WTC11 (cell line): Measurements from ENCODE around the gene CHRNB4. TPM values are rescaled to one million over a fixed set of nuclear protein-coding genes. Genes with fewer than 3 reads are reported as not detected.

Experiments
- ATAC-seq: fragments of 200-7000 bp; cut with Tn5 transposase; 2 replicates; pipeline ENCODE4 v1.10.0; 2021; ENCODE audit warnings: mild to moderate bottlenecking, moderate library complexity
- CTCF ChIA-PET: fragments of 300-600 bp; sonication (Branson Sonifier 250); formaldehyde crosslinking; loops from one replicate; lab custom pipeline; 2021; ENCODE audit warnings: antibody characterized with exemption; lab: Charles Lee
- POLR2A ChIA-PET: fragments of 350-600 bp; sonication (Branson Sonifier 250); formaldehyde crosslinking; loops from one replicate; lab custom pipeline; 2021; ENCODE audit warnings: antibody characterized with exemption; lab: Charles Lee
- DNase-seq: peaks from one replicate; pipeline ENCODE4 v3.0.0; 2021; ENCODE audit warnings: low spot score
- H3K27ac Mint-ChIP-seq: 2 replicates; pipeline ENCODE4 v1.8.0; 2021; ENCODE audit warnings: mixed read lengths
- H3K27me3 Mint-ChIP-seq: 2 replicates; pipeline ENCODE4 v1.8.0; 2021; ENCODE audit warnings: low read depth, mild to moderate bottlenecking, moderate library complexity, mixed read lengths
- H3K36me3 Mint-ChIP-seq: 2 replicates; pipeline ENCODE4 v1.8.0; 2021; ENCODE audit warnings: mixed read lengths
- H3K4me1 Mint-ChIP-seq: 2 replicates; pipeline ENCODE4 v1.8.0; 2022; ENCODE audit warnings: mixed read lengths
- H3K4me3 Mint-ChIP-seq: 2 replicates; pipeline ENCODE4 v1.8.0; 2021; ENCODE audit warnings: mild to moderate bottlenecking, moderate library complexity, mixed read lengths
- H3K9me3 Mint-ChIP-seq: 2 replicates; pipeline ENCODE4 v1.8.0; 2021; ENCODE audit warnings: mixed read lengths
- GRHL2 ChIP-seq: fragments of 250-450 bp; sonication (Bioruptor Pico); IDR thresholded peaks from 2 replicates; pipeline ENCODE4 v1.8.0; 2022; ENCODE audit warnings: mild to moderate bottlenecking, moderate library complexity; ENCODE audit not compliant: insufficient replicate concordance, severe bottlenecking
- IRF2 ChIP-seq: sonication (generic); formaldehyde crosslinking; IDR thresholded peaks from 2 replicates; pipeline ENCODE4 v1.8.0; 2022; ENCODE audit warnings: low read depth, missing genetic modification reagents, borderline replicate concordance
- NFYB ChIP-seq: sonication (generic); formaldehyde crosslinking; conservative IDR thresholded peaks from 2 replicates; pipeline ENCODE4 v1.8.0; 2022; ENCODE audit warnings: low read depth, missing genetic modification reagents
- SMAD3 ChIP-seq: sonication (generic); formaldehyde crosslinking; IDR thresholded peaks from 2 replicates; pipeline ENCODE4 v1.8.0; 2022; ENCODE audit warnings: missing genetic modification reagents, mild to moderate bottlenecking, borderline replicate concordance
- SMAD4 ChIP-seq: sonication (generic); formaldehyde crosslinking; IDR thresholded peaks from 2 replicates; pipeline ENCODE4 v1.8.0; 2022; ENCODE audit warnings: mild to moderate bottlenecking, missing genetic modification reagents
- TCF7 ChIP-seq: sonication (generic); formaldehyde crosslinking; IDR thresholded peaks from 2 replicates; pipeline ENCODE4 v1.8.0; 2022; ENCODE audit warnings: mild to moderate bottlenecking, low read depth, missing genetic modification reagents, moderate library complexity
- TEAD1 ChIP-seq: sonication (generic); formaldehyde crosslinking; IDR thresholded peaks from 2 replicates; pipeline ENCODE4 v1.8.0; 2022; ENCODE audit warnings: mild to moderate bottlenecking, missing genetic modification reagents
- ZNF232 ChIP-seq: sonication (generic); formaldehyde crosslinking; IDR thresholded peaks from 2 replicates; pipeline ENCODE4 v1.8.0; 2022; ENCODE audit warnings: mild to moderate bottlenecking, missing genetic modification reagents
- total RNA-seq: library from RNA; stranded (reverse); gene quantifications from 3 replicates; pipeline ENCODE4 v1.2.3, GENCODE V29; 2021
- TF ChIP-seq, protein P1 (sequence below): sonication (generic); formaldehyde crosslinking; IDR thresholded peaks from 2 replicates; pipeline ENCODE4 v1.8.0; 2022; ENCODE audit warnings: missing genetic modification reagents
- TF ChIP-seq, protein P2 (sequence below): sonication (generic); formaldehyde crosslinking; IDR thresholded peaks from 2 replicates; pipeline ENCODE4 v1.8.0; 2022; ENCODE audit warnings: mild to moderate bottlenecking, missing genetic modification reagents
- TF ChIP-seq, protein P3 (sequence below): sonication (generic); formaldehyde crosslinking; IDR thresholded peaks from 2 replicates; pipeline ENCODE4 v1.8.1; 2023; ENCODE audit warnings: mild to moderate bottlenecking, moderate library complexity, missing genetic modification reagents
- TF ChIP-seq, protein P4 (sequence below): fragments of 200-600 bp; IDR thresholded peaks from 2 replicates; pipeline ENCODE4 v1.8.0; 2022; ENCODE audit warnings: antibody characterized with exemption

Gene CHRNB4
- total RNA-seq, 1 experiment from 2014 or later: 10.1 TPM

DNA sequence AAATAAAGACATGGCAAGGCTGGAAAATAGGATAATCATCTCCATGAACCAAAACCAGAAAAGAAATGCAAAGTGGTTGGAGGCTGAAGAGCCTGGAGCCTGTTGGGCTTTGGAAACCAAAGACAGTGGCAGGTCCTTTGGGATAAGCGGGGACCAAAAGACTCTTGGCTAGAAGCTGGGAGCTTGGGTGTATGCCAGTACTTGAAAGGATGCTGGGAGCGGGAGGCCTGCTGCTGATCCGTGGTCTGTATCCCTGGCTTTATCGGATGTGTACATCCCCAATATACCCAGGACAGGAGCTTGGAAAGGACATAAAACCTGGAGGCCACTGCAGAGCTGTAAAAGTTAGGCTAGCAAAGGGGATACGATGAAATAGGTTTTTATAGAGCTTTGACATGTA is 1.3 kb upstream of the CHRNB4 start:
- Mint-ChIP-seq H3K4me1 (peaks cover 19% of the 10 kb centered on the region), H3K36me3 (no peaks in the 10 kb centered on the region), H3K4me3 (no peak overlapping the region), H3K27ac (no peak overlapping the region), H3K27me3 (peaks cover 11% of the 10 kb centered on the region), H3K9me3 (no peaks in the 10 kb centered on the region)
- ChIA-PET CTCF (interaction anchor here (0.7 to 6.0 kb wide), 10 partner anchors 22 to 109 kb away, joined by 3 to 64 read pairs (median 5); partner anchors contain the start of gene CHRNA3), POLR2A (no interaction called here)
- TF ChIP-seq SMAD4 (CRISPR knock-in tag): no peak
- DNase-seq: no peak
- no peak for ATAC-seq

DNA sequence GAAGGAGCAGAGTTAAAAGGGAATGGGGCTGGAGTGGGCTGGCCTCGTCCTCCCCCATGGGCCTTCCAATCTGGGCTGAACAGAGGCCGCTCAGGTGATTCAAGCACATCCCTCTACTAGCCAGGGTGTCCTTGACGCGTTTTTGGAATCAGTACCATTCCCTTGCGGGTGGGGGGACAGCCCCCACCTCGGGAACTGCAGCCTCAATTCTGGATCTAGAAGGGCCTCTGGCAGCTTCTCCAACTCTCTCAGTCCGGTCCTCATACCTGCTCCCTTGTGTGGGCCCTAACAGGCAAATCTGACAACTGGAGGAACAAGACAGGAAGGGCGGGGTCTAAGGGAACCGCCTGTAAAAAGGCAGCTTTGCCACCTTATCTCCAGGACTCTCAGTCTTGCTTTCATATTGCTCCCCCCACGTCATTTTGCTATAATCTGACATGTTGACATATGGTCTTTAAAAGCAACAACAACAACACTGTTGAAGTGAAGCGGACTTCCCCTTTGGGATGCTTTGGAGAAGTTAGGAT is 802 bp upstream of the CHRNB4 start:
- H3K4me1 Mint-ChIP-seq: peaks cover 19% of the 10 kb centered on the region
- no peaks in the 10 kb centered on the region for H3K36me3 Mint-ChIP-seq
- H3K4me3 Mint-ChIP-seq: peak overlapping the region; percentile 81
- TF ChIP-seq SMAD3 (CRISPR knock-in tag) (no peak), TEAD1 (CRISPR knock-in tag) (no peak), NFYB (no peak)
- TF ChIP-seq, protein P1, sequence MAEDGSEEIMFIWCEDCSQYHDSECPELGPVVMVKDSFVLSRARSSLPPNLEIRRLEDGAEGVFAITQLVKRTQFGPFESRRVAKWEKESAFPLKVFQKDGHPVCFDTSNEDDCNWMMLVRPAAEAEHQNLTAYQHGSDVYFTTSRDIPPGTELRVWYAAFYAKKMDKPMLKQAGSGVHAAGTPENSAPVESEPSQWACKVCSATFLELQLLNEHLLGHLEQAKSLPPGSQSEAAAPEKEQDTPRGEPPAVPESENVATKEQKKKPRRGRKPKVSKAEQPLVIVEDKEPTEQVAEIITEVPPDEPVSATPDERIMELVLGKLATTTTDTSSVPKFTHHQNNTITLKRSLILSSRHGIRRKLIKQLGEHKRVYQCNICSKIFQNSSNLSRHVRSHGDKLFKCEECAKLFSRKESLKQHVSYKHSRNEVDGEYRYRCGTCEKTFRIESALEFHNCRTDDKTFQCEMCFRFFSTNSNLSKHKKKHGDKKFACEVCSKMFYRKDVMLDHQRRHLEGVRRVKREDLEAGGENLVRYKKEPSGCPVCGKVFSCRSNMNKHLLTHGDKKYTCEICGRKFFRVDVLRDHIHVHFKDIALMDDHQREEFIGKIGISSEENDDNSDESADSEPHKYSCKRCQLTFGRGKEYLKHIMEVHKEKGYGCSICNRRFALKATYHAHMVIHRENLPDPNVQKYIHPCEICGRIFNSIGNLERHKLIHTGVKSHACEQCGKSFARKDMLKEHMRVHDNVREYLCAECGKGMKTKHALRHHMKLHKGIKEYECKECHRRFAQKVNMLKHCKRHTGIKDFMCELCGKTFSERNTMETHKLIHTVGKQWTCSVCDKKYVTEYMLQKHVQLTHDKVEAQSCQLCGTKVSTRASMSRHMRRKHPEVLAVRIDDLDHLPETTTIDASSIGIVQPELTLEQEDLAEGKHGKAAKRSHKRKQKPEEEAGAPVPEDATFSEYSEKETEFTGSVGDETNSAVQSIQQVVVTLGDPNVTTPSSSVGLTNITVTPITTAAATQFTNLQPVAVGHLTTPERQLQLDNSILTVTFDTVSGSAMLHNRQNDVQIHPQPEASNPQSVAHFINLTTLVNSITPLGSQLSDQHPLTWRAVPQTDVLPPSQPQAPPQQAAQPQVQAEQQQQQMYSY (CRISPR knock-in tag): no peak
- DNase-seq (no peak), ATAC-seq (peak; percentile 4; the same call in 1 of the 2 replicates)
- H3K9me3 Mint-ChIP-seq: no peaks in the 10 kb centered on the region
- peak overlapping the region; percentile 57; the same call in 1 of the 2 replicates for H3K27ac Mint-ChIP-seq
- H3K27me3 Mint-ChIP-seq: peaks cover 11% of the 10 kb centered on the region
- CTCF ChIA-PET: interaction anchor here (0.7 to 6.0 kb wide), 11 partner anchors 22 to 389 kb away, joined by 3 to 64 read pairs (median 5); partner anchors contain the start of gene CHRNA3
- POLR2A ChIA-PET: no interaction called here

DNA sequence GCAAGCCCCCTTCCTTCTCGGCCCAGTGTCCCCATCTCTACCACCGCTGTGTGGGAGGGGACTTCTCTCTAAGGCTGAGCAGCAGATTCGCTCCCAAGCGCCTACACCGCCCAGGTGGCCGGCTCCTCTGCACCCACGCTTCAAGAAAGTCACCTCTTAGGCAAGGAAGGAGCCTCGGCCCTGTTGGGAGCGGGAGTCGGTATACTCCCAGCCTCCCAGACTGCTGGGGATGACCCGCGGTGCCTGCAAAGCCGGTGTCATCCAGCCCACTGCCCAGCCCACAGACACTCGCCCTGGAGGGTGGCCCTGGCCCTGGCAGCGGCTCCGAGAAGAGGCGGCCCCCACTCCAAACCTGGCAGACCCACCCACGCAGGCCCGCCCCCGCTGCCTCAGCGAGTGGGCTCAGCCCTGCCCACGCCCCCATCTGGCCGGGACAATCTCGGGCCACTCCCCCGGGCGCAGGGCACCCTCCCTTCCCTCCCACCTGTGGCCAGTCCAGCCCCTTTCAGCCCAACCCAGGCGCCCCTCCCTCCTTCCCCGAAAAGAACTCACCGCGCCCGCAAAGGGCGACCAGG is 396 bp downstream of the CHRNB4 start:
- peaks cover 11% of the 10 kb centered on the region for H3K27me3 Mint-ChIP-seq
- TF ChIP-seq IRF2 (CRISPR knock-in tag): 0 out of 2 replicates have a peak, but pooled peaks have one; percentile 13
- 0 out of 2 replicates have a peak, but pooled peaks have one; percentile 16 for TF ChIP-seq TCF7 (CRISPR knock-in tag)
- TF ChIP-seq, protein P2, sequence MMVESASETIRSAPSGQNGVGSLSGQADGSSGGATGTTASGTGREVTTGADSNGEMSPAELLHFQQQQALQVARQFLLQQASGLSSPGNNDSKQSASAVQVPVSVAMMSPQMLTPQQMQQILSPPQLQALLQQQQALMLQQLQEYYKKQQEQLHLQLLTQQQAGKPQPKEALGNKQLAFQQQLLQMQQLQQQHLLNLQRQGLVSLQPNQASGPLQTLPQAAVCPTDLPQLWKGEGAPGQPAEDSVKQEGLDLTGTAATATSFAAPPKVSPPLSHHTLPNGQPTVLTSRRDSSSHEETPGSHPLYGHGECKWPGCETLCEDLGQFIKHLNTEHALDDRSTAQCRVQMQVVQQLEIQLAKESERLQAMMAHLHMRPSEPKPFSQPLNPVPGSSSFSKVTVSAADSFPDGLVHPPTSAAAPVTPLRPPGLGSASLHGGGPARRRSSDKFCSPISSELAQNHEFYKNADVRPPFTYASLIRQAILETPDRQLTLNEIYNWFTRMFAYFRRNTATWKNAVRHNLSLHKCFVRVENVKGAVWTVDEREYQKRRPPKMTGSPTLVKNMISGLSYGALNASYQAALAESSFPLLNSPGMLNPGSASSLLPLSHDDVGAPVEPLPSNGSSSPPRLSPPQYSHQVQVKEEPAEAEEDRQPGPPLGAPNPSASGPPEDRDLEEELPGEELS (CRISPR knock-in tag): no peak
- TF ChIP-seq, all 79 proteins: peak for 2
- DNase-seq: peak; percentile 30
- H3K4me1 Mint-ChIP-seq: peaks cover 19% of the 10 kb centered on the region
- ATAC-seq: peak; percentile 45
- no peak overlapping the region for H3K27ac Mint-ChIP-seq
- ChIA-PET CTCF (interaction anchor here (2.0 to 7.2 kb wide), 7 partner anchors 21 to 332 kb away, joined by 5 to 75 read pairs (median 26); partner anchors contain the start of gene CHRNA3), POLR2A (interaction anchor here (1.2 kb wide), 1 partner anchor 21 kb away, joined by 3 read pairs; no protein-coding TSS in a partner anchor)
- no peaks in the 10 kb centered on the region for H3K9me3 Mint-ChIP-seq
- H3K36me3 Mint-ChIP-seq: no peaks in the 10 kb centered on the region
- peak overlapping the region; percentile 71 for H3K4me3 Mint-ChIP-seq

DNA sequence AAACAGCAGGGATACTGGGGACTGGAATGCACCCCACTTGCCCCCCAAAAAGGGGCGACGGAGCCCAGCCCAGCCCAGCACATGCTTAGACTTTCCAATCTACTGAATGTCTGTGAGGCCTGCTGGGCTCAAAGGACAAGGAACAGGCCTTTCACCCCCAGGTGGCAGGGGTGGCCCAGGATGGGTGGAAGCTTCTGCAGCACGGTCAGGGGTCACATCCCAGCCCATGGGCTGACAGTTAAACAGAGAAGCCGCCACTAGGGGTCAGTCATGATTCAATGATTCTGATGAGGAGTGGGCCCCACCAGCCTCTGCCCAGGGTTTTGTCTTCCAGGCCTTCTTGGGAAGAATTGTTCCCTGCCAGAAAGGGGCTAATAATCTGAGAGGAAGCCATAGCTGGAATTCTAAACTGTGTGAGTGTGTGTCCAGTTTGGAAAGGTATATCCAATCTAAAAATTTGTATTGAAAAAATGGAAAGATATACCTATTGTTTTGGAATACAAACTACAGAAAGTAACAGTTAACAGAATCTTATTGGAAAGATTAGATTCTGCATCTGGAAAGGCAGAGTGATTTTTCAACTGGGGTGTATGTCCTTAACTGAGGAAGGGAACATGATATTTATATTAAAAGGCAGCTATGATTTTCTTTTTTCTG is 2.2 kb downstream of the CHRNB4 start:
- H3K36me3 Mint-ChIP-seq: no peaks in the 10 kb centered on the region
- TF ChIP-seq, protein P3, sequence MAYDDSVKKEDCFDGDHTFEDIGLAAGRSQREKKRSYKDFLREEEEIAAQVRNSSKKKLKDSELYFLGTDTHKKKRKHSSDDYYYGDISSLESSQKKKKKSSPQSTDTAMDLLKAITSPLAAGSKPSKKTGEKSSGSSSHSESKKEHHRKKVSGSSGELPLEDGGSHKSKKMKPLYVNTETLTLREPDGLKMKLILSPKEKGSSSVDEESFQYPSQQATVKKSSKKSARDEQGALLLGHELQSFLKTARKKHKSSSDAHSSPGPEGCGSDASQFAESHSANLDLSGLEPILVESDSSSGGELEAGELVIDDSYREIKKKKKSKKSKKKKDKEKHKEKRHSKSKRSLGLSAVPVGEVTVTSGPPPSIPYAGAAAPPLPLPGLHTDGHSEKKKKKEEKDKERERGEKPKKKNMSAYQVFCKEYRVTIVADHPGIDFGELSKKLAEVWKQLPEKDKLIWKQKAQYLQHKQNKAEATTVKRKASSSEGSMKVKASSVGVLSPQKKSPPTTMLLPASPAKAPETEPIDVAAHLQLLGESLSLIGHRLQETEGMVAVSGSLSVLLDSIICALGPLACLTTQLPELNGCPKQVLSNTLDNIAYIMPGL (CRISPR knock-in tag): no peak
- TF ChIP-seq ZNF232: no peak
- TF ChIP-seq GRHL2: no peak
- TF ChIP-seq, protein P4, sequence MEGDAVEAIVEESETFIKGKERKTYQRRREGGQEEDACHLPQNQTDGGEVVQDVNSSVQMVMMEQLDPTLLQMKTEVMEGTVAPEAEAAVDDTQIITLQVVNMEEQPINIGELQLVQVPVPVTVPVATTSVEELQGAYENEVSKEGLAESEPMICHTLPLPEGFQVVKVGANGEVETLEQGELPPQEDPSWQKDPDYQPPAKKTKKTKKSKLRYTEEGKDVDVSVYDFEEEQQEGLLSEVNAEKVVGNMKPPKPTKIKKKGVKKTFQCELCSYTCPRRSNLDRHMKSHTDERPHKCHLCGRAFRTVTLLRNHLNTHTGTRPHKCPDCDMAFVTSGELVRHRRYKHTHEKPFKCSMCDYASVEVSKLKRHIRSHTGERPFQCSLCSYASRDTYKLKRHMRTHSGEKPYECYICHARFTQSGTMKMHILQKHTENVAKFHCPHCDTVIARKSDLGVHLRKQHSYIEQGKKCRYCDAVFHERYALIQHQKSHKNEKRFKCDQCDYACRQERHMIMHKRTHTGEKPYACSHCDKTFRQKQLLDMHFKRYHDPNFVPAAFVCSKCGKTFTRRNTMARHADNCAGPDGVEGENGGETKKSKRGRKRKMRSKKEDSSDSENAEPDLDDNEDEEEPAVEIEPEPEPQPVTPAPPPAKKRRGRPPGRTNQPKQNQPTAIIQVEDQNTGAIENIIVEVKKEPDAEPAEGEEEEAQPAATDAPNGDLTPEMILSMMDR: peak; percentile 59; the same call in 1 of the 2 replicates
- peaks cover 19% of the 10 kb centered on the region for H3K4me1 Mint-ChIP-seq
- H3K27ac Mint-ChIP-seq: no peak overlapping the region
- peaks cover 11% of the 10 kb centered on the region for H3K27me3 Mint-ChIP-seq
- ChIA-PET POLR2A (interaction anchor here (0.6 kb wide), 1 partner anchor 132 kb away, joined by 3 read pairs; no protein-coding TSS in a partner anchor), CTCF (interaction anchor here (0.6 to 7.2 kb wide), 22 partner anchors 11 to 330 kb away, joined by 3 to 75 read pairs (median 7); partner anchors contain the start of genes CHRNA3 and CHRNA5)
- ATAC-seq (peak; percentile 62), DNase-seq (peak; percentile 91)
- no peak overlapping the region for H3K4me3 Mint-ChIP-seq
- H3K9me3 Mint-ChIP-seq: no peaks in the 10 kb centered on the region
